A549 (cell line): ENCODE data around the gene TCOF1.

Source experiments
- CBX2 ChIP-seq: fragments of 200-600 bp; sonication (generic); IDR thresholded peaks from 2 replicates; pipeline ENCODE4 v1.6.1; 2016; ENCODE audit warnings: low read depth, mild to moderate bottlenecking, borderline replicate concordance
- CTCF ChIP-seq: fragments of >200 bp; sonication (Bioruptor Twin); formaldehyde crosslinking; IDR thresholded peaks from 3 replicates; pipeline ENCODE4 v1.5.1; 2016
- EP300 ChIP-seq, 2 experiments: fragments of >200 bp; sonication (Bioruptor Twin); formaldehyde crosslinking; IDR thresholded peaks; 2 replicates in 1 of 2; 3 replicates in 1 of 2; pipeline ENCODE4 v1.6.1; 2016 to 2017
- MAZ ChIP-seq: fragments of 150-350 bp; IDR thresholded peaks from 2 replicates; pipeline ENCODE4 v1.6.1; 2014; ENCODE audit warnings: antibody characterized with exemption, low read depth, low read length, borderline replicate concordance
- MYC ChIP-seq: IDR thresholded peaks from 2 replicates; pipeline ENCODE4 v1.6.1; 2012; ENCODE audit warnings: mild to moderate bottlenecking, inconsistent platforms, low read length, improper control_type of control experiment, borderline replicate concordance
- NPAS2 ChIP-seq: fragments of 250-450 bp; sonication (Bioruptor Pico); IDR thresholded peaks from 2 replicates; pipeline ENCODE4 v1.8.0; 2022; ENCODE audit warnings: mild to moderate bottlenecking, moderate library complexity, borderline replicate concordance
- PHF8 ChIP-seq: fragments of 200-600 bp; sonication (generic); IDR thresholded peaks from 2 replicates; pipeline ENCODE4 v1.6.1; 2016; ENCODE audit warnings: low read depth, mild to moderate bottlenecking, antibody characterized with exemption, moderate library complexity, borderline replicate concordance
- RCOR1 ChIP-seq: fragments of 150-350 bp; IDR thresholded peaks from 2 replicates; pipeline ENCODE4 v1.6.1; 2014; ENCODE audit warnings: antibody characterized with exemption, low read length, low read depth
- RFX5 ChIP-seq: fragments of 450-650 bp; IDR thresholded peaks from 2 replicates; pipeline ENCODE4 v1.7.1; 2014; ENCODE audit warnings: antibody characterized with exemption, mild to moderate bottlenecking, moderate library complexity
- TF ChIP-seq, protein P1 (sequence below): IDR thresholded peaks from 2 replicates; pipeline ENCODE4 v1.6.1; 2012

DNA sequence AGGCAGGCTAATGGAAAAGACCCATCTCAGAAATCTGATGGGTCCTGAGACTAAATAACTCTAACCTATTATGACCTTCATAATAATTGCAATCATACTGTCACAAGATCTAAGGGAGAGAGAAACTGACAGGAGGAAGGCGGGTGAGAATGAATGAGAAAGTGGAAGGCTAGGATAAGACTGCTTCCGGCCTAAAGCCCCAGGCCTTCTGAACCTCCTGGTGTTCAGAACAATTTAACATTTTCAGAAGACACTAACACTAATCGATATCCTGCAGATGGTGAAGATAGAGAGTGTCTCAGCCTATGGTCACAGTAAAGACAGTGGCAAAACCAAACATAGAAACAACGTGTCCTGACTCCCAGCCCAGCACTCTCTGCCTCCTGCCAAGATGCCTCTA lies 90.8 kb downstream of the TCOF1 start:
- TF ChIP-seq RFX5 (no peak), CTCF (no peak), MAZ (no peak), NPAS2 (CRISPR knock-in tag) (no peak), RCOR1 (no peak), EP300 (IDR thresholded peaks at IDR 0.05) (no peak), CBX2 (no peak), MYC (no peak), PHF8 (no peak)
- TF ChIP-seq, protein P1, sequence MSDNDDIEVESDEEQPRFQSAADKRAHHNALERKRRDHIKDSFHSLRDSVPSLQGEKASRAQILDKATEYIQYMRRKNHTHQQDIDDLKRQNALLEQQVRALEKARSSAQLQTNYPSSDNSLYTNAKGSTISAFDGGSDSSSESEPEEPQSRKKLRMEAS: no peak
